ENCODE data around the gene TEDC2.

Gene TEDC2

DNA sequence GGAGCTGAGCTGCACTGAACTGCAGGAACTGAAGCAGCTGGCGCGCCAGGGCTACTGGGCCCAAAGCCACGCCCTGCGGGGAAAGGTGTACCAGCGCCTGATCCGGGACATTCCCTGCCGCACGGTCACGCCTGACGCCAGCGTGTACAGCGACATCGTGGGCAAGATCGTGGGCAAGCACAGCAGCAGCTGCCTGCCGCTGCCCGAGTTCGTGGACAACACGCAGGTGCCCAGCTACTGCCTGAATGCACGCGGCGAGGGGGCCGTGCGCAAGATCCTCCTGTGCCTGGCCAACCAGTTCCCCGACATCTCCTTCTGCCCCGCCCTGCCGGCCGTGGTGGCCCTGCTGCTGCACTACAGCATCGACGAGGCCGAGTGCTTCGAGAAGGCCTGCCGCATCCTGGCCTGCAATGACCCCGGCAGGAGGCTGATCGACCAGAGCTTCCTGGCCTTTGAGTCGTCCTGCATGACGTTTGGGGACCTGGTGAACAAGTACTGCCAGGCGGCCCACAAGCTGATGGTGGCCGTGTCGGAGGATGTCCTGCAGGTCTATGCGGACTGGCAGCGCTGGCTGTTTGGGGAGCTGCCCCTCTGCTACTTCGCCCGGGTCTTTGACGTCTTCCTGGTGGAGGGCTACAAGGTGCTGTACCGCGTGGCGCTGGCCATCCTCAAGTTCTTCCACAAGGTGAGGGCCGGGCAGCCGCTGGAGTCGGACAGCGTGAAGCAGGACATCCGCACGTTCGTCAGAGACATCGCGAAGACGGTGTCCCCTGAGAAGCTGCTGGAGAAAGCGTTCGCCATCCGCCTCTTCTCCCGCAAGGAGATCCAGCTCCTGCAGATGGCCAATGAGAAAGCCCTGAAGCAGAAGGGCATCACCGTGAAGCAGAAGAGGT is 36.6 kb downstream of the TEDC2 start:
- no peak for DNase-seq (ENCODE audit: low spot score)

DNA sequence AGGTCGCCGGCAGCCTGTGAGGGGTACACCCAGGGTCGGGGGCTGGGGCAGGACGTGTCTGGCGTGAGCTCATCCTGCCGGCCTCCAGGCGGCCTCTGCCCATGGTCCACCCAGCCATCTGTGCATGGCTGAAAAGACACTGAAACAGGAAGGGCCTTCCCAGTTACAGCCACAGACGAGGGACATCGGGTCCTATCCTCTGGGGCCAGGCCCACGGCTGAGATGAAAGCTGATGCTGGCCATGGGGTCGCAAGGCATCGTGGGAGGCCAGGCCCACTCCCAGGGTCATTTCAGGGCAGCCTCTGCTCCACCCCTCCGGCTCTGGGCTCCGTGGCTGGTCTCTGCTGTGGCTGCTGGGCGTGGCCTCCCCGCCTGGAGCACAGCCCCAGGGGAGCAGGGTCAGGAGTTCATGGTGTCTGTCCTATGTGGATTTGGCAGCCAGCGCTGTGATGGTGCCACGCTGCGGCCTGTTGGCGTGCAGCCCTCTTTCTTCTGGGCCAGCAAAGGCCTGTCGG is 37.3 kb downstream of the TEDC2 start:
- no peak for DNase-seq (ENCODE audit: low spot score)

DNA sequence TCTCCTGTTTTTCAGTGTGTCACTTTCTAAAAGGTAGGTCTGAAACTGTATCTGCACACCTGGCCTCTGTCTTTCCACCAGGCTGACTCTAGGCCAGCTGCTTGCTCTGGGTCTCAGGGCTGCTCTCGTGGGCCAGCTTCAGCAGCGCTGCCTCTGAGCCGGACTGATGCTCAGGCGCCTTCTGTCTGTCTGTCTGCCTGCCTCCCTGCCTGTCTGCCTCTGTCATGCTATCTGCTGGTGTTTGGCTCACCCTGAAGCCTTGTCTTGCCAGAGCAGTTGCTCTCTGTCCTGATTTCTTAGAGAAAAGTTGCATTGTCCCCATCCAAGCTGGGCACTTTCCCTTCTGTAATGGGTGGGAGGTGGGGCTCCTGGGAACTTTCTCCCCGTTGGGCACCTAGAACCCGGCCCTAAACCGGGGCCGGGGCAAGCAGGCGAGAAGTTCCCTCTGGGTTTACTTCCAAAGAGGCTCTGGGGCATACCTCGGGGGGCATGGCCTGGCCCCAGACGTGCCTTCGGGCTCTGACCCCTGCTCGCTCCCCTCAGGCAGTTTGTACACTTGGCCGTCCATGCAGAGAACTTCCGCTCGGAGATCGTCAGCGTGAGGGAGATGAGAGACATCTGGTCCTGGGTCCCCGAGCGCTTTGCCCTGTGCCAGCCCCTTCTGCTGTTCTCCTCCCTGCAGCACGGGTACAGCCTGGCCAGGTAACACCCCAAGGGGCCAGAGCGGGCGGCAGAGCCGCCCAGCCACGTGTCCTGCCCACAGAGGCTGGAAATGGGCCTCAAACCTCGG is 38.0 kb downstream of the TEDC2 start:
- DNase-seq (ENCODE audit: low spot score): no peak

DNA sequence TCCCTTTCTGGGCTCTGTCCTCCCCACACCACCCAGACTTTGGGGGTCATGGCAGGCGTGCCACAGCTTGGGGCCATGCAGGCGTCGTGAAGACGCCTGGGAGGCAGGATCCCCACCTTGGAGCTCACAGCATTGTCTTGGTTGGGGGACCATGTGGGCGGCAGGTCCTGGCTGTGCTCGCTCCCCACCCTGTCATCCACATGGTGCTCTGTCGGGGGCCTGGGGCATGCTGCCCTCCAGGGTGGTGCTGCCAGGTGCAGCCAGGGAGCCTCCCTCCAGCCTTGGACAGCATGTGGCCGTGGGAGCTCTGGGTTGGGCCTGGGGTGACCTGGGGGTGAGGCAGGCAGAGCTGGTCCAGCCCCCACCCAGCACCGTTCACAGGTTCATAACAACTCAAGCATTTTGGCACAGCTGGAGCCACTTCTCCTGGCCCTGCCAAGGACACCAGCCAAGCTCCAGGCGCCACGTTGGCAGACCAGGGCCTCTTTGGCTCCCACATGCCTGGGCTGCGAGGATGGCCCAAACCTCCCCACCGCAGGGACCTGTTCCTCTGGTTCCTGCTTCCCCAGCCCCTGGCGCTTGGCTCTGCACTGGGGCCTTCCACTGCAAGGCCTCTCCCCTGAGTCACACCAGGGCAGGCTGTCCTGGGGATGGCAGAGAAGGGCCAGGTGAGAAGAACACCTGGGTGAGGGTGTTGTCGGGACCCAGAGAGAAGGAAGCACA is 38.8 kb downstream of the TEDC2 start:
- peak; percentile 33 for DNase-seq (ENCODE audit: low spot score)

DNA sequence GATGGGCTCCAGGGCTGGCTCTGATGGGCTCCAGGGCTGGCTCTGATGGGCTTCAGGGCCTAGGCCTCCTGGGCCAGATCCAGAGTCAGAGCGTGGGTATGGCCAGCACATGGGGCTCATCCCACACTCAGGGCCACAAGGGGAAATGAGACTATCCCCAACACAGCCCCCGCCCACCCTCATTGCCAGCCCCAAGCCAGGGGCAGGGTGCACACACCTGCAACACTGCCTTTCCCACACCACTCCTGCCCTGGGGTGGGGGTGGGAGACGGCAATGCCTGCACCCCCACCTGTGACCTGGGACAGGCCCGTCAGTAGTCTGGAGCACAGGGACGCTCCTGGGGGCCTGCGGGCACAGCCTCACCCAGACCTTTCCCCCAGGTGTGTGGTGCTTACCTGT is 39.5 kb downstream of the TEDC2 start:
- no peak for DNase-seq (ENCODE audit: low spot score)

DNA sequence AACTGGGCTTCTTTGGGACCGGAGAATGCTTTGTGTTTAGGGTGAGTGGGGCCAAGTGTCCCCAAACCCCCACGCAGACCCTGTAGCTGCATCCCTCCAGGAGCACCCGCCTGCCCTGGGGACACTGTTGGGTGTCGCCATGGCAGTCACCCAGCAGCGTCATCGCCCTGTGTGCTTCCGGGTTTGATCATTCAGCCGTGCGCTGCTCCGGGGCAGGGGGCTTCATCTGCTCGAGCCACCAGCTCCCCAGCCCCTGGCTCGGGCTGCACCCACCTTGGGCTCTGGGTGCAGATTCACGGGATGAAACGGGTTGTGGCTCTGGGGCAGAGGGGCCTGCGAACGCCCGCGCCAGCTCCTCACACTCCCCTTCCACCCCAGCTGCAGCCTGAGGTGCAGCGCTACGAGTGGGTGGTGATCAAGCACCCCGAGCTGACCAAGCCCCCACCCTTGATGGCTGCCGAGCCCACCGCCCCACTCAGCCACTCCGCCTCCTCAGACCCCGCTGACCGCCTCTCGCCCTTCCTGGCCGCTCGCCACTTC is 40.1 kb downstream of the TEDC2 start:
- DNase-seq (ENCODE audit: low spot score): no peak

DNA sequence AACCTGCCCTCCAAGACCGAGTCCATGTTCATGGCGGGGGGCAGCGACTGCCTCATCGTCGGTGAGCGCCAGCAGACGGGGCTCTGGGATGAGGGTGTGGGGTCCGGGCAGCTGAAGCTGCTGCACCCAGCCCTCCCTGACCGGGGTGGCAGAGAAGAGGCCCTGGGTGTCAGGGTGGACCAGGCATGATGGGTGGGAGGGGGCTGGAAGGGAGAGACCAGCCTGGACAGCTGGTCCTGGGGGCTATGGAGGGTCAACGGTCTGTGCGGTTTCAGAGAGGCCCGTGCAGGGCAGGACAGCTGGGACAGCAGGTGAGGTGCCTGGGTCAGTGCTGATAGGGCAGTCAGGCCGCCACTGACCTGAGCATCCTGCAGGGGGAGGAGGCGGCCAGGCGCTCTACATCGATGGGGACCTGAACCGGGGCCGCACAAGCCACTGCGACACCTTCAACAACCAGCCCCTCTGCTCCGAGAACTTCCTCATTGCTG is 40.6 kb downstream of the TEDC2 start:
- no peak for DNase-seq (ENCODE audit: low spot score)

DNA sequence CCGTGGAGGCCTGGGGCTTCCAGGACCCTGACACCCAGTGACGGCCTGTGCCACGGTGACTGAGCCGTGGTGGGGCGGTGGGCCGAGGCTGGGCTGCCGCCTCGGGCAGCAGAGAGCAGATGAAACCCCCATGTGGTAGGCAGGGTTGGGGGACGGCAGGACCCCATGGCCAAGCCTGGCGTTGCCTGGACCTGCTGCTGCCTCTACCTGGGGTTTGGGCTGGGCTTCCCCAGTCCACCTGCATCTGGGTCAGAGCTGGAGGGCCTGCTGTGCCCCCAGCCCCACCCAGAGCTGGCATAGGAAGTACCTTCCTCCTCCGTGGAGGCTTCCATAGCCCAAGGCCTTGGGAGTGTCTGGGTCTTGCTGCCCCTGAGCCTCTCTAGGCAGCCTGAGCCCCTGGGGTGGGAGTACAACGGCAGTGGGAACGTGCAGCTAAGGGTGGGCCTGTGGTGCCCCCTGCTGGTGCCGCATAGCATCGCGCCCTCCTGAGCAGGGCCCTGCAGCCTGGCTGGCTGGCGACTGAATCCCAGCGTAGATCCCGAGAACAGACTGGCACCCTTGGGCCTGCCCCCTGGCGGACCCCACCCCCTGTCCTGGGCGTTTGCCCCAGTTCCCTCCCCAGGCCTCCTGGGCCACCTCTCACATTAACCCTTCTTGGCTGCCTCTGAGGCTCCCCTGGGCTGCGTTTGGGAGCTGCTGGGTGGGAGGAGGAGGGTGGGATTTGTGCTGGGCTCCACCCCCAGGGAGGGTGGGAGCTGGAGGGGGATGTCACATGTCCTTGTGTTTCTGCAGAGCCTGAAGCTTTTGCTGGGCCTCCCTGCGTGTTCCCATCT is 41.2 kb downstream of the TEDC2 start:
- DNase-seq (ENCODE audit: low spot score): peak; percentile 80

DNA sequence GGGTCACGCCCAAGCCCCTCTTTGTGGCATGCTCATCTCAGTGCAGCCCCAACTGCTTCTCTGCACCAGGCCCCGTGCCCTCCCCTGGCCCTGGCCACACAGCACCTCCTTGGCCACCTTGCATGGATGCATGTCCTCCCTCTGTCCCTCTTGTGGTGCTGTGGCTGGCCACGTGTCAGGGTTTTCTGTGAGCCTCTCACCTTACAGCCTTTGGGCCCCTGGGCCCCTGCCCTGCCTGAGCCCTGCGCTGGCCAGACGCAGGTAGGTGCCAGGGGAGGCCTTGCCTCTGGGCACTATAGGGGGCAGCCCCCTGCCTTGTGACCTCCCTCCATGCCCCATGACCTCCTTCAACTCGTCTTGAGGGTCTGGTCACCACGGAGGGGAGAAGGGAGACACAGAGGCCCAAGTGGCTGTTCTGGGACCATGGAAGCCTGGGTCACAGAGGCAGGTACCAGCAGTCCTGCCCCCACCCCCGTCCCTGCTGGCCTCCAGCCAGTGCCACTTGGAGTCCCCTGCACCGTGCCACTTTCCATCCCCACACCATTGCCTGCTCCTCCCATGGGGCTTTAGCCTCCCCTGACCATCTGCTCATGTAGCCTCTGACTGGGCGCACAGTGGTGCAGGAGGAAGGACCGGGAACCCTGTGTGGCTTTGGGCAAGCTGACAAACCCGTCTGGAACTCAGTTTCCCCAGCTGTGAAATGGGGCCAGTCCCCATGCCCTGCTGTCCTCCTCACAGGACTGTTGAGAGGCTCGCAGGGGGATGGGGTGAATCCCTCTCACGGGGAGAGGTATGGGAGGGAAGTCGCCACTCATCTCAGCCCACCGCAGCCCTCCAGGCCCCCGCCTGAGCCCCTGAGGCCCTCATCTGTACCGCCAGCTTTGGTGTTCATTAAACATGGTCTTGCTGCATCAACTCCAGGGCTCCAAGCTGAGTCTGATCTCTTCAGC is 42.3 kb downstream of the TEDC2 start:
- DNase-seq (ENCODE audit: low spot score): no peak

DNA sequence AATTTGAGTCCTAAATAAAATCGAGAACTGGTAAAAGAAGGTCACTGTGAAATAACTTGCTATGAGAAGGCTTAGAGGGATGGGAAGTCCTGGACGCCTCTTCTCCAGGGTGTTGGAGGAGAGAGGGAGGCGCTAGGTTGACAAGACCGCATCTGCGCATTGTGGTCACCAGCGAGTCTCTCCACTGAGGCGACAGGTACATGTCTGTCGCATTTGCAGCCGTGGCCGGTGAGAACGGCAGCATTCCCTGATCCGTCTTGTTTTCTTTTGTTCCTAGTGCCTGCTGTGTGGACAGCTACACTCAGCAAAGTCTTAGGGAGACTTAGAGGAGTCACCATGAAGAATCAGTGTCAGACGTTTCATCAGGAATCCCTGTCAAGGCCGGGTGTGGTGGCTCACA is 45.8 kb downstream of the TEDC2 start:
- DNase-seq (ENCODE audit: low spot score): no peak

DNA sequence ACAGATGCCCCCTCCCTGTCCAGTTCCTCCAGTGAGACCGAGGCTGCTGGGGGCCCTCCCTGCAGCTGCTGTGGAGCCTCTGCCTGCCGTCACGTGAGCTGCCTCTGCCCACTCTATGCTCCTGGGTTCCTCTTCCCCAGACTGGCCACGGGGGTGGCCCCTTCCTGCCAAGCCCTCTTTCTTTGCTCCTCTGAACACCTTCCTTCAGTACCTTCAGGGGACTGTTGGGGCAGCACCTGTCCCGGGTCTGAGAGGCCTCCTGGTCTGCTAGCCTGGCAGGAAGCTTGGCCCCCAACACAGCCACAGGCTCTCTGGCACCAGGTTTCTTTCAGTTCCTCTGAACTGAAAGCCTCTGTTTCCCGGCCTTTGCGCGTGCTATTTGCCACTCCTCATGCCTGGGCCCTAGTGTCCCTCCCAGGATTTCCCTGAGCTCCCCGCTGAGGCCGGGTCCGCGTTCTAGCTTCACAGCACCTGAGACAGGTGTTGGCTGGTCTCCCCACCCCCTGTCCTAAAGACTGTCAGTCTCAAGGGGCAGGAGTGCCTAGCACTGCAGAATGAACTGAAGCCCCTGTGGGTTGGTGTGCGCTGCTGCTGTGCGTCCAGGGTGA is 47.2 kb downstream of the TEDC2 start:
- no peak for DNase-seq (ENCODE audit: low spot score)

DNA sequence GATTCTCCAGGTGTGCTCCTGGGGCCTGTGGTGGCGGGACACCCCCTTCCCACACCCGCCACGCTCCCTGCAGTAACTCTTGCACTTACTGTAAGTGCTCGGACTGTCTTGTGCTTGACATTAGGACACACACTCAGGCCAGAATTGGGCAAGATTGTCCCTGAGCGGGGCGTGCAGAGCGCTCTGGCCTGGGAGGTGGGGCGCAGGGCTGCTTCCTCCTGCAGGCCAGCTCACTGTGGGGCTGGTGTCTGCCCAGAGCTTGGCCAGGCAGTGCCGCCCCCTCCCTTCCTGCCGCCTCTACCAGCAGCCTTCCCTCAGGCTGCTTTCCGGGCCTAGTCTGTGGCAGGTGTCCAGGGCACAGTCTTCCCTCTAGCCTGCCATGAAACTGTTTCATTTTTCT is 47.8 kb downstream of the TEDC2 start:
- DNase-seq (ENCODE audit: low spot score): no peak

DNA sequence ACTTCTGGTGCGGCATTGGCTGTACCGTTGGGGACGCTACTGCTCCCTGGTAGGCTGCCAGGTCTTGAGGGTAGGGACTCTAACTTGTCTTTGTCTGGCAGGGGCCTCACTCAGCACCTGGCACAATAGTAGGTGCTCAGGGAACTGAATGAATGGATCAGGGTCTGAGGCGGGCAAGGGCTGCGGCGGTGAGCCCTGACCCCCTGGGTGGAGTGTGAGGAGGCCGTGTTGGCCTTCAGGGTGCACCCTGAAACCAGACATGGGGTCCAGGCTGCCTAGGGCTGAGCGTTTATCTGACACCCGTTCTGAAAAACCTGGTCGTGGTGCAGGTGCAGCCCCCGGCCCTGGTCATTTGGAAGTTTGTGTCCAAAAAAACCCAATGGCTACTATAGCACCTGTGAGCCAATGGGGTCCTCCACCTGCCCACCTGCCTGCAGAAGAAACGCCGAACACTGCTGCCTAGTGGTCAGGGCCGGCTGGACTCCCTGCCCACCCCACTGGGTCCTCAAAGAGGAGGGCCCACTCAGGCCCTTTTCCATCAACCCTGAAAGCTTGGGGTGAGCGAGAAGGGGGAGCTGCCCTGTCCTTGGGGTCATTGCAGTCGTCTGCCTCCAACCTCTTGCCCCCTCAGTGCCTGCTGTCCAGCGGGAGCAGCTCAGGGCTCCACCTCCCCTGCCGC is 49.0 kb downstream of the TEDC2 start:
- no peak for DNase-seq (ENCODE audit: low spot score)

DNA sequence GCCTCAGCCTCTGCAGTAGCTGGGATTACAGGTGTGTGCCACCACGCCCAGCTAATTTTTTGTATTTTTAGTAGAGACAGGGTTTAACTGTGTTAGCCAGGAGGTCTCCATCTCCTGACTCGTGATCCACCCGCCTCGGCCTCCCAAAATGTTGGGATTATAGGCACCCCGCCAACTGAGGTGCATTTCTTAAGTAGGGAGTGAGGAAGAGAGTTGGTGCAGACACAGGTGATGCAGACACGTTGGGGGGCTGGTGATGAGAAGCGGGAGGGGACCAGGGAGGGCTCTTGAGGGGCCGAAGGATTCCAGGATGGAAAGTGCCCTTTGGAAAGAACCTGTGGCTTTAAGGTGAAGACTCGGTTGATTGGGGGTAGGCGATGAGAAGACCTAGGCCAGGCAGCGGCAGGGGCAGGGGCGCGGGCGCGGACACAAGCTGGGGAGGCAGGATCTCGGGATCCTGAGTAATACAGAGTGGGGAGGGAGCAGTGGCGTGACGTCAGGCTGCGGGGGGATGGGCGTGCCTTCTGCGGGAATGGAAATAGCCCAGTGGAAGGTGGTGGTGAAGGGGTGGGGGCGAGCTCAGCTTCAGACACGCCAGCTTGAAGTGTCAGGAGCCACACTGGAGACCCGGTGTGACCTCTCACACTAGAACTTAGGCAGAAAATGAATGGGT is 51.4 kb downstream of the TEDC2 start:
- DNase-seq (ENCODE audit: low spot score): peak; percentile 40

DNA sequence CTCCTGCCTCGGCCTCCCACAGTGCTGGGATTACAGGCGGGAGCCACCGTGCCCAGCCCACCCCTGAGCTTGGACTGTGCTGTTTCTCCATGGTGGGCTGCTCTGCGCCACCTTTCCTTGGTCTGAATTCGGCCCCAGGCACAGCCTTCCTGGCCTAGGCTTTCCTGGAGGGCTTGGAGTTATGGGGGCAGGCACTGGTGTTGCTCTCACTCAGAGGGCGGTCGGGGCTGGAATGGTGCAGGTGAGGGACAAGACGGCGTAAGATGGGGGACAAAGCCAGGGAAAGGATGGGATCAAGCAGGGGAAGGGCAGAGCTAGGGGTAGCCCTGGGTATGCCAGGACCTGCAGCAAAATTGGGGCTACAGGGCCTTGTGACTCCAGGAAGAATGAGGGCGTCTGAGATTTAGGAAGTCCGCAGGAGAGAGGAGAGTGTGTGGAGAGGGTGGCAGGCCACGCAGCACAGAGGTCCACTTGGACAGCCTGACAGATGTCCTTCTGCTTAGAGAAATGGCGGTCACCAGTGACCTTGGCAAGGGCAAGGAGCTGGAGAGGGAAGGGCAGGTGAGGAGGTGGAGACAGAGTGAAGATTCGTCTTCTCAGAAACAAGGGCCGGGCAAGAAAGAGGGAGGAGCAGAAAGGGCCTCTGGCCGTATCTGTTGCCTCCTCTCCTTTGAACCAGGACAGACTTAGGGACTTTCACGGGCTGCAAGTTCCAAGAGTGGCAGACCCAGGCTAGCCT is 52.3 kb downstream of the TEDC2 start:
- no peak for DNase-seq (ENCODE audit: low spot score)

DNA sequence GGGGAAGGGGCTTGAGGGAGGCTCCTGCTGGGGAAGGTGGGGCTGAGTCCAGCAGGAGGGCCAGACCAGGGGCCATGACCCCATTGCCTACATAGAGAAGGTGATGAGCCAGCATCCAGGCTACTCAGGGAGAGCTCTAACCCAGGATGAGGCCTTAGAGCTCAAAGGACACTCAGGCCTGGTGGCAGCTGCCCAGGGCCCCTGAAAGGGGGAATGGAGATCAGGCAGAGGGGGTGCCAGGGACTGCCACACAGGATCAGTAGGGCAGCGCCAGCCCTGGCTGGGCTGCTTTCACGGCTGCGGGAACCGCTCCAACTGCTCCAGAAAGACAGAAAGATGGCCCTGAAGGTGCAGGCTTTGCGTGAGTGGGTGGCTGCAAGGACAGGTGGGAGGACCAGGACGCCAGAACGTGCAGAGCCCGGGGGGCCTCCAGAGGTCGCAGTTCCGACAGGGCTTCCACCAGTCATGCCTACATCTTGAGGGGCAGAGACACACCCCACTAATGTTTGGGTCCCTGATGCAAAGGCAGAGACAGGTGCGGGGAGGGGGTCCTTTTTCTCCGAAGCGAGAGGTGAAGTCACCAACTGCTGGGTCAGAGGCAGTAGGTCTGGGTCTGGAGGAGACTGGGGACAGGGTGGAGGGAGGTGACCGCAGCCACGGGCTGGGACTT is 53.0 kb downstream of the TEDC2 start:
- DNase-seq (ENCODE audit: low spot score): no peak

All from kidney tubule cell (primary cell).